Stomach (tissue), 19 donors: Measurements from ENCODE around the gene PDZK1IP1. TPM values are rescaled to one million over a fixed set of nuclear protein-coding genes. Genes with fewer than 3 reads are reported as not detected.

ENCODE experiments used
- DNase-seq, 2 donors: peaks; one replicate each; pipeline versions ENCODE4 v3.0.0 to v3.0.0-alpha.2; 2013 to 2019
- H3K27ac ChIP-seq, 5 donors: fragments of 200-600 bp in 4 of 5; sonication (generic) in 4 of 5; one replicate each; pipeline ENCODE4 v1.5.1; 2013 to 2019; ENCODE audit warnings: mild to moderate bottlenecking in 1 of 5, moderate library complexity in 1 of 5
- H3K27me3 ChIP-seq, 3 donors: fragments of 200-600 bp; sonication (generic); one replicate each; pipeline ENCODE4 v1.5.1; 2017 to 2019; ENCODE audit warnings: mixed run types in 1 of 3
- H3K36me3 ChIP-seq, 4 donors: fragments of 200-600 bp; sonication (generic); 1 replicate in 3 of 4; 2 replicates in 1 of 4; pipeline ENCODE4 v1.5.1; 2016 to 2019
- H3K4me1 ChIP-seq, 4 donors: fragments of 200-600 bp; sonication (generic); one replicate each; pipeline ENCODE4 v1.5.1; 2016 to 2019
- H3K4me3 ChIP-seq, 4 donors: fragments of 200-600 bp; sonication (generic) in 3 of 4; one replicate each; pipeline ENCODE4 v1.5.1; 2016 to 2019; ENCODE audit warnings: mild to moderate bottlenecking in 1 of 4
- H3K9me3 ChIP-seq, 4 donors: fragments of 200-600 bp; sonication (generic); one replicate each; pipeline ENCODE4 v1.5.1; 2016 to 2019
- CTCF ChIP-seq, 7 experiments: fragments of 450-650 bp in 4 of 7; fragments of 200-600 bp in 3 of 7; sonication (generic) in 3 of 7; IDR thresholded peaks; one replicate each; pipeline ENCODE4 v1.5.1; 2016 to 2019; ENCODE audit warnings: antibody characterized with exemption in 7 of 7, control low read depth in 2 of 7, mild to moderate bottlenecking in 1 of 7
- EP300 ChIP-seq: sonication (generic); formaldehyde crosslinking; IDR thresholded peaks from one replicate; pipeline ENCODE4 v1.6.1; 2017; ENCODE audit warnings: antibody characterized with exemption
- POLR2A ChIP-seq, 4 donors: fragments of 450-650 bp; IDR thresholded peaks; one replicate each; pipeline ENCODE4 v1.6.1; 2016; ENCODE audit warnings: antibody characterized with exemption in 4 of 4, control low read depth in 2 of 4, mild to moderate bottlenecking in 1 of 4, moderate library complexity in 1 of 4
- POLR2AphosphoS5 ChIP-seq, 3 donors: sonication (generic); formaldehyde crosslinking; IDR thresholded peaks; one replicate each; pipeline ENCODE4 v1.6.1; 2016; ENCODE audit warnings: antibody characterized with exemption in 3 of 3
- WGBS, 5 donors: extraction: QIAGEN DNeasy Blood & Tissue Kit in 3 of 5; methylation state at CpG; one replicate each; pipeline versions ENCODE4 v1.1.5 to v1.1.7; 2013 to 2018; 5-methylcytosine and 5-hydroxymethylcytosine counted together
- intact Hi-C: fragments of 100-400 bp; cut with DNase I; formaldehyde crosslinking; loops from one replicate; pipeline ENCODE4 v1.15.1; 2023; ENCODE audit warnings: low total_unique reads
- long read RNA-seq, 10 donors: transcript quantifications; one replicate each; lab custom pipeline, GENCODE V29; 2026
- polyA plus RNA-seq, 3 donors: library from polyadenylated mRNA; stranded (reverse); fragments of 200-250 nt; gene quantifications; one replicate each; pipeline ENCODE4 v1.2.3, GENCODE V29; 2013
- total RNA-seq, 5 donors: library from RNA; depleted of rRNA; stranded (reverse); fragments of >200 nt; gene quantifications; one replicate each; pipeline versions ENCODE4 v1.1.0 to v1.2.3, GENCODE V29; 2014 to 2016
- donor health status: healthy with polysubstance abuse.
- donor health status: Bipolar disorder and iron deficiency.
- donor health status: healthy.

Gene PDZK1IP1
- 100 to 1,000 TPM in 2 of 5 donors, 1 to 10 TPM in 1, under 1 TPM in 1, not detected in 1; 0.87 to 292 (median 69.0) TPM for total RNA-seq
- polyA plus RNA-seq: 100 to 1,000 TPM in 2 of 3 donors, 10 to 100 TPM in 1; 43.7 to 169 (median 163) TPM
- long read RNA-seq, donor 1: 0 reads
- long read RNA-seq, donor 2: 0 reads
- long read RNA-seq, donor 3: 0 reads
- long read RNA-seq, donor 4: 0 reads
- long read RNA-seq, donor 5: 0 reads
- long read RNA-seq, donor 6: 0 reads
- long read RNA-seq, donor 7: 0 reads
- long read RNA-seq, donor 8, partial matches to known transcripts: 0 of 1 reads
- long read RNA-seq, donor 8, other reads (novel, unspliced or antisense): 0 of 1 reads
- long read RNA-seq, donor 9: 0 reads
- long read RNA-seq, donor 10: 0 reads

- Histone ChIP-seq H3K27ac (peak within 1 kb of the TSS; percentile 31 to 89 (median 84)), H3K27me3 (no peaks in the 10 kb centered on the region), H3K4me1 (peaks cover 23 to 59% (median 36%) of the 10 kb centered on the region in 4 donors), H3K36me3 (no peaks in the 10 kb centered on the region), H3K4me3 (peak within 1 kb of the TSS in 3 of 4 donors; percentile 25 to 47 (median 40)), H3K9me3 (no peaks in the 10 kb centered on the region)
- intact Hi-C loops: loop anchor here (10.0 kb wide), 3 partner anchors 75 to 535 kb away; no protein-coding TSS in a partner anchor
- TF ChIP-seq POLR2AphosphoS5 (IDR thresholded peaks at IDR 0.05) (peak in 2 of 3 donors; percentile 57 to 80), POLR2A (IDR thresholded peaks at IDR 0.05) (no peak)
- peak; percentile 69 to 96 for DNase-seq
- WGBS, 5 donors: 17 to 43% (median 28%) methylated on average over 14 to 16 of the region's 16 CpGs
Observed at GRCh38 chr1:47189844-47190508, at the start of gene PDZK1IP1. Gene PDZK1IP1 (minus strand): TSS chr1:47190036. CDS start chr1:47189932, 104 bp downstream.

GRCh38 chr1:47238935-47239592 lies 49.2 kb upstream of the PDZK1IP1 start:
- no peaks in the 10 kb centered on the region for H3K9me3 ChIP-seq
- no peaks in the 10 kb centered on the region for H3K36me3 ChIP-seq
- 56 to 65% (median 64%) methylated on average over 5 of the region's 5 CpGs for WGBS, 5 donors
- H3K4me3 ChIP-seq: no peak overlapping the region
- no peak overlapping the region for H3K27ac ChIP-seq
- H3K4me1 ChIP-seq: no peaks in the 10 kb centered on the region
- intact Hi-C loops: no loop called here
- no peak for DNase-seq
- H3K27me3 ChIP-seq: peaks cover 0 to 75% (median 12%) of the 10 kb centered on the region in 3 donors
- no peak for TF ChIP-seq POLR2A (IDR thresholded peaks at IDR 0.05)
- TF ChIP-seq POLR2AphosphoS5 (IDR thresholded peaks at IDR 0.05): no peak
- TF ChIP-seq CTCF (IDR thresholded peaks at IDR 0.05): no peak
- TF ChIP-seq EP300: no peak

- DNase-seq: no peak
- H3K4me1 ChIP-seq: peaks cover 13 to 17% (median 15%) of the 10 kb centered on the region in 4 donors
- no peak for TF ChIP-seq POLR2A (IDR thresholded peaks at IDR 0.05)
- TF ChIP-seq EP300: no peak
- TF ChIP-seq CTCF (IDR thresholded peaks at IDR 0.05): no peak
- no peak for TF ChIP-seq POLR2AphosphoS5 (IDR thresholded peaks at IDR 0.05)
- H3K9me3 ChIP-seq: no peaks in the 10 kb centered on the region
- 69 to 82% (median 81%) methylated on average over 4 of the region's 4 CpGs for WGBS, 5 donors
- H3K27me3 ChIP-seq: peaks cover 12 to 87% (median 44%) of the 10 kb centered on the region in 3 donors
- intact Hi-C loops: no loop called here
- H3K27ac ChIP-seq: peak overlapping the region in 2 of 5 donors; percentile 21 to 25
- no peak overlapping the region for H3K4me3 ChIP-seq
- no peaks in the 10 kb centered on the region for H3K36me3 ChIP-seq
Observed at GRCh38 chr1:47235806-47236205, 46.0 kb upstream of the PDZK1IP1 start.

GRCh38 chr1:47235241-47235681 lies 45.4 kb upstream of the PDZK1IP1 start:
- 22 to 33% (median 29%) methylated on average over 15 to 21 of the region's 21 CpGs for WGBS, 5 donors
- H3K27me3 ChIP-seq: peaks cover 17 to 89% (median 50%) of the 10 kb centered on the region in 3 donors
- no peaks in the 10 kb centered on the region for H3K9me3 ChIP-seq
- peak overlapping the region in 3 of 5 donors; percentile 5 to 25 (median 21) for H3K27ac ChIP-seq
- peak in 1 of 2 donors; percentile 58 for DNase-seq
- TF ChIP-seq POLR2AphosphoS5 (IDR thresholded peaks at IDR 0.05): no peak
- TF ChIP-seq EP300: no peak
- no peak for TF ChIP-seq POLR2A (IDR thresholded peaks at IDR 0.05)
- TF ChIP-seq CTCF (IDR thresholded peaks at IDR 0.05): no peak
- intact Hi-C loops: no loop called here
- H3K4me1 ChIP-seq: peaks cover 15 to 20% (median 18%) of the 10 kb centered on the region in 4 donors
- H3K4me3 ChIP-seq: no peak overlapping the region
- no peaks in the 10 kb centered on the region for H3K36me3 ChIP-seq
